Fibroblast of villous mesenchyme (primary cell): ENCODE data around the gene AQP11. TPM values are rescaled to one million over a fixed set of nuclear protein-coding genes. Genes with fewer than 3 reads are reported as not detected.
A peak's percentile ranks its signal among the peaks of the same experiment; 100 is the strongest.

ENCODE experiments used
- DNase-seq: peaks from one replicate; pipeline ENCODE4 v3.0.0-alpha.2; 2010; ENCODE audit warnings: low read depth
- H3K4me3 ChIP-seq: 2 replicates; pipeline ENCODE4 v1.5.1; 2011; ENCODE audit warnings: low read depth, mild to moderate bottlenecking, low read length
- CTCF ChIP-seq: IDR thresholded peaks from 2 replicates; pipeline ENCODE4 v1.5.1; 2012; ENCODE audit warnings: low read depth, mild to moderate bottlenecking, low read length; ENCODE audit not compliant: insufficient read depth
- total RNA-seq: library from RNA; depleted of rRNA; stranded (reverse); fragments of >200 nt; gene quantifications from 2 replicates; pipeline ENCODE4 v1.2.3, GENCODE V29; 2012

Gene AQP11
- total RNA-seq, 1 donor = 1.7 TPM

- TF ChIP-seq CTCF = no peak
- DNase-seq = peak; percentile 28
- no peak overlapping the region for H3K4me3 ChIP-seq
Observed at GRCh38 chr11:77611921-77612320, 22.2 kb downstream of the AQP11 start.

- peak; percentile 54 for DNase-seq
- TF ChIP-seq CTCF = no peak
- no peak overlapping the region for H3K4me3 ChIP-seq
Observed at GRCh38 chr11:77617892-77618291, 28.1 kb downstream of the AQP11 start.

GRCh38 chr11:77619576-77620198 lies 29.9 kb downstream of the AQP11 start:
- H3K4me3 ChIP-seq = no peak overlapping the region
- peak; percentile 59 for DNase-seq
- TF ChIP-seq CTCF = peak; percentile 73

GRCh38 chr11:77630157-77630710 lies 40.5 kb downstream of the AQP11 start:
- no peak for TF ChIP-seq CTCF
- DNase-seq = no peak
- H3K4me3 ChIP-seq = no peak overlapping the region

GRCh38 chr11:77633926-77634325 lies 44.2 kb downstream of the AQP11 start:
- DNase-seq = peak; percentile 90

GRCh38 chr11:77636731-77637344 lies 47.1 kb downstream of the AQP11 start:
- TF ChIP-seq CTCF = no peak
- H3K4me3 ChIP-seq = peak overlapping the region; percentile 78
- DNase-seq = no peak

More at GRCh38 chr11:77633926-77634325, 44.2 kb downstream of the AQP11 start:
- peak overlapping the region; percentile 21 for H3K4me3 ChIP-seq

GRCh38 chr11:77637345-77638165 lies 47.8 kb downstream of the AQP11 start, which contains the start of gene CLNS1A:
Gene CLNS1A, minus strand, starts transcription at chr11:77637794. Its CDS starts 80 bp downstream, at chr11:77637714.
- peak within 1 kb of the TSS; percentile 78 for H3K4me3 ChIP-seq
- TF ChIP-seq CTCF = peak; percentile 6
- DNase-seq = peak; percentile 85
